LNCAP (cell line): Measurements from ENCODE around the gene AARS1.

Experiments used
- TF ChIP-seq, protein P1 (sequence below): fragments of 450-650 bp; IDR thresholded peaks from 2 replicates; pipeline ENCODE4 v1.5.1; 2017; ENCODE audit warnings: mild to moderate bottlenecking

The AARS1 gene

DNA sequence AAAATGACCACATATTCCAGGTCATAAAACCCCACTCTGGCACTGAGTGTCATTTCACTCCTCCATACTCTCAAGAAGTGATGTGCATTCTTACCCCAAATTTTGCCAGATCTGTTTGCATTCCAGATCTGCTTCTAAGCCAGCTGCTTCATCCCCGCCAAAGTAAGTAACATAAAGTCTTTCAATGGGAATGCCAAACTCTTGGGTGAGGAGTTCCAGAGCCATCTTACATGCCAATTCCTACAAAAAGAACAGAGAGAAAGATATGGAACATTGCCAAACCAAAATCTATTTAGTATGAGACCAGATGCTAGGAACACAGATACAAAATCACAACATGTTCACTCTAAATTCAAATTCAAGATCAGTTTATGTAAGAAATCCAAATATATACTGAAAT, 12.9 kb downstream of the AARS1 start:
- TF ChIP-seq, protein P1, sequence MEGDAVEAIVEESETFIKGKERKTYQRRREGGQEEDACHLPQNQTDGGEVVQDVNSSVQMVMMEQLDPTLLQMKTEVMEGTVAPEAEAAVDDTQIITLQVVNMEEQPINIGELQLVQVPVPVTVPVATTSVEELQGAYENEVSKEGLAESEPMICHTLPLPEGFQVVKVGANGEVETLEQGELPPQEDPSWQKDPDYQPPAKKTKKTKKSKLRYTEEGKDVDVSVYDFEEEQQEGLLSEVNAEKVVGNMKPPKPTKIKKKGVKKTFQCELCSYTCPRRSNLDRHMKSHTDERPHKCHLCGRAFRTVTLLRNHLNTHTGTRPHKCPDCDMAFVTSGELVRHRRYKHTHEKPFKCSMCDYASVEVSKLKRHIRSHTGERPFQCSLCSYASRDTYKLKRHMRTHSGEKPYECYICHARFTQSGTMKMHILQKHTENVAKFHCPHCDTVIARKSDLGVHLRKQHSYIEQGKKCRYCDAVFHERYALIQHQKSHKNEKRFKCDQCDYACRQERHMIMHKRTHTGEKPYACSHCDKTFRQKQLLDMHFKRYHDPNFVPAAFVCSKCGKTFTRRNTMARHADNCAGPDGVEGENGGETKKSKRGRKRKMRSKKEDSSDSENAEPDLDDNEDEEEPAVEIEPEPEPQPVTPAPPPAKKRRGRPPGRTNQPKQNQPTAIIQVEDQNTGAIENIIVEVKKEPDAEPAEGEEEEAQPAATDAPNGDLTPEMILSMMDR, result no peak

DNA sequence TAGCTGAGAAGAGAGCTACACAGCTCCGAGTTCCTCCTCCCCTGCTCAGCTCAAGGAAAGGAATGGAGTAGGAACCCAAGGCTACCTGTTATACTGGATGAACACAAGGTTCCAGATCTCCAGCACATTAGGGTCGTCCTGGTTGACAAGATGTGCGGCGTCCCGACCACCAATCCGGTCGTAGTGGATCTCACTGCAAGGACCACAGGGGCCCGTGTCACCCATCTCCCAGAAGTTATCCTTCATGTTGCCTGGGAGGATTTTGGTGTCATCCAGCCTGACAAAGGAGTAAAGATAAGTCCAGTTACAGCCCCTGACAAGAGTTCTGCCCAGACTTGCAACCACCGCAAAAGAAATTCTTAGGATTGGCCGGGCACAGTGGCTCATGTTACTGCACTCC, 17.6 kb downstream of the AARS1 start:
- TF ChIP-seq, protein P1, result no peak

DNA sequence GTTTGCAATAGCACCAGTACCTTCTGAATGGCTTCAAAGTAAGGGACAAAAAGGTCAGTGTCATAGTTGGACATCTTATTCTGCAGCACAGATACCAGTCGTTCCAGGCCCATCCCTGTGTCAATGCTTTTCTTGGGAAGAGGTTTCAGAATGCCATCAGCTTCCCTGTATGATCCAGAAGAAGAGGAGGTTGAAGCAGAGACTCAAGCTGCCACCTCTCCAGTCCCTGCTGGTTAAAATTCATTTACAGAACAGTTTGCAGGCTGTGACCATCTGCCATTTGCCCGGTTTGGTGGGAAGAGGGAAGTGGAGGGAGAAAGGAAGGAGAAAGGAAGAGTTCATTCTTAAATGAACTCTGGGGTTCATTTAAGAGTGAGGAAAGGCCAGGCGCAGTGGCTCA, 19.1 kb downstream of the AARS1 start:
- TF ChIP-seq, protein P1, result no peak

DNA sequence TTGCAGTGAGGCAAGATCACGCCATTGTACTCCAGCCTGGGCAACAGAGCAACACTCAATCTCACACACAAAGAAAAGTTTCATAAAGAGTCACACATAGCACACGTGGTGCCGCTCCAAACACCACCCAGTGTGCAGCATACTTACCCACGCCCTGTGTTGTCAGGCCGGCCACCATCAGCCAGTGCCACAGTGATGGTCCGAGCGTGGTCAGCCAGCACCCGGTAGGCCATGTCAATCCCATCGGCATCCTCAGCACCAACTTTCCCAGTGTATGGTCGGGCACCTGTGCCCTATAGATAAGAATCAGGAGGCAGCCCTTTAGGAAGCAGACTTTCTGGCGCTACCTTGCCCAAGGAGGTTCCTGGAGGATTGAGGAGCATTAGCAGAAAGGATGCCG, 19.8 kb downstream of the AARS1 start:
- TF ChIP-seq, protein P1, result no peak

DNA sequence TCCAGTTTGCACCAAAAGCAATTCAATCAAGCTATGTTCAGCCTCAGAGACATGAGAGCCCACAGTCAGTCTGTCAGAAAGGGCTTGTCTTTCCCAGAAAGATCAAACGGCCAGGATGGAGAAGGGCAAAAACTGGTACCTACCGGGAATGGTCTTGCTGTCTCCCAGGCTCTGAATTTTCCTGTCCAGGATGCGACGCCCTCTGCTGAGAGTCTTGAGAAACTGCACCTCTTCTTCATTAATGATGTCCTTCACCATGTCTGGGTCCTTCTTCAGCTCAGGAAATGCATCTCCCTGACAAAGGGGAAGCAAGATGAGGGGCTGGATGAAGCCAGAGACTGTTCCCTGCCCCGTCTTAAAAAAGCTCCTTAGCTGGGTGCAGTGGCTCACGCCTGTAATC, 21.8 kb downstream of the AARS1 start:
- TF ChIP-seq, protein P1, result peak; percentile 60; the same call in 1 of the 2 replicates

DNA sequence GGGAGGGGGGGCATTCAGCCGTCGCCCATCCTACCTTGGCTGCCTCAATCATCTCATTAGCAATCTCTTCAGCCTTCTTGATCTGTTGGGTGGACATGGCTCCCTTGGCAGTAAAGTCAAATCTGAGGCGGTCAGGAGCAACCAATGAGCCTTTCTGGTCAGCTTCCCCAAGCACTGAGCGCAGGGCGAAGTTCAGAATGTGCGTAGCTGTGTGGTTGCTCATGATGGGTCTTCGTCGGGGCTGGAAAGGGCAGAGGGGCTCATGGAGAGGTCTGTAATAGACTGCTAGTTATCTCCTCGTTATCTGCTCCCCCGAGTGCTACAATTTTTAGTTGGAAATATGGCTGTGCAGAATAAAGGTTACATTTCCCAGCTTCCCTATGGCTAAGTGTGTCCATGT, 30.4 kb downstream of the AARS1 start:
- TF ChIP-seq, protein P1, result no peak

DNA sequence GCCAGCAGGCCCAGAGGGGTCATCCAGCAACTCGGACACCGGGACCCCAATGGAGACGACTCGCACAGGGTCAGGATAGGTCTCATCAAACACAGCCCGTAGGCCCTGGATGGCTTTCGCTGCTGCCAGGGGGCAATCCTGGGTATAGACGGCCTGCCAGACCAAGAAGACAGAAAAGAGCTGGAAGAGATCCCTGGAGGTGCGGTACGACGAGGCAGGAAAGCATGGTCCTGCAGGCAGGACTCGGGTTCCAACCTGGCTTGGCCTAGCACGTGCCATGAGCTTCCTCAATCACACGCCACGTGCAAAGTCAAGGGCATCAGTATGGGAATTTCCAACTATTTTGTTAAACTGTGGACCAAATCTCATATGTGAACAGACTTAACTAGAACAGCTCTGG, 31.2 kb downstream of the AARS1 start:
- TF ChIP-seq, protein P1, result no peak

DNA sequence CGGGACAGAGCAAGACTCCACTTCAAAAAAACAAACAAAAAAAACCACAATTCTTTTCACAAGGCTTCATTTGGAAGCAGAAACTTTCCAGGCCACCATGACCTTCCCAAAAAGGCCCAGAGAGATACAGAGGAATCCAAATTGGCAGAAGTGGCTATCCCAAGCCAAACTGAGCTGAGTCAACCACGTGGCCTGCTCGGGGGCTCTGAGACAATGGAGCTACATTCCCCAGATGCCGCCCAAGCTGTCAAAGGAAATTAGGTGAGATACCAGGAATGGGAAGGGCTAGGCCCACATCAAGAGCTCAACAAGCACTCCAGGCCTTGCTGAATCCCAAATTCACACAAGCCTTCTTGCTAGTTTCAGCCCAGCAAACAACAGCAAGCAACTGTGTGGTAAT, 31.9 kb downstream of the AARS1 start:
- TF ChIP-seq, protein P1, result no peak
